Duodenal mucosa (tissue), 2 donors: ENCODE results near the gene PRSS21.

Experiments
- H3K27ac ChIP-seq: one replicate; pipeline ENCODE4 v1.7.0; 2013; ENCODE audit warnings: low read depth, low read length
- H3K27me3 ChIP-seq, 2 donors: one replicate each; pipeline ENCODE4 v1.7.0; 2013; ENCODE audit warnings: low read length in 2 of 2, control low read depth in 1 of 2; ENCODE audit not compliant: insufficient read depth in 2 of 2, control insufficient read depth in 1 of 2
- H3K36me3 ChIP-seq, 2 donors: one replicate each; pipeline ENCODE4 v1.7.0; 2013; ENCODE audit warnings: low read length in 2 of 2, control low read depth in 1 of 2; ENCODE audit not compliant: insufficient read depth in 2 of 2, control insufficient read depth in 1 of 2
- H3K4me1 ChIP-seq, 2 donors: one replicate each; pipeline ENCODE4 v1.7.0; 2013; ENCODE audit warnings: low read length in 2 of 2, control low read depth in 1 of 2; ENCODE audit not compliant: insufficient read depth in 2 of 2, control insufficient read depth in 1 of 2
- H3K4me3 ChIP-seq, 2 donors: one replicate each; pipeline ENCODE4 v1.7.0; 2013; ENCODE audit warnings: low read length in 2 of 2, low read depth in 1 of 2
- H3K9ac ChIP-seq, 2 donors: one replicate each; pipeline ENCODE4 v1.7.0; 2013; ENCODE audit warnings: low read length in 2 of 2, low read depth in 1 of 2
- H3K9me3 ChIP-seq, 2 donors: one replicate each; pipeline ENCODE4 v1.7.0; 2013; ENCODE audit warnings: low read length in 2 of 2, control low read depth in 1 of 2; ENCODE audit not compliant: control insufficient read depth in 1 of 2

The PRSS21 gene

DNA sequence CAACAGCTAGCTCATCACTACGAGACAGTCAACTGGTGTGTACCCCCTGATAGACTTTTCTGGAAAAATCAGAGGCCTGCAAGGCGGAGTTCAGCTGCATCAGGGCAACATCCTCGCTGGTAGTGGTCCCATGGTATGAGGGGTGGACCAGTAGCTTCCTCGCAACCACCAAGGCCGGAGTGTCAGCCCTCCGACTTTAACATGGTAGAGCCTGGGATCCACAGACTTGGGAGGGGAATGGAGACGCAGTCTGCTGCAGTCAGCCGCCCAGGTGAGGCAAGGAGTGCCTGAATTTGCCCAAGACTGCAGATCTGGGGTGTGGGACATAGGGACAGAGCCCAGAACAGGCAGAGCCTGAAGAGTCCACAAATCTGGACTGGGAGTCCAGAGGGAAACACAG, 26.5 kb downstream of the PRSS21 start:
- H3K27me3 ChIP-seq = peaks cover 0 to 3% of the 10 kb centered on the region in 2 donors
- H3K27ac ChIP-seq = no peak overlapping the region

DNA sequence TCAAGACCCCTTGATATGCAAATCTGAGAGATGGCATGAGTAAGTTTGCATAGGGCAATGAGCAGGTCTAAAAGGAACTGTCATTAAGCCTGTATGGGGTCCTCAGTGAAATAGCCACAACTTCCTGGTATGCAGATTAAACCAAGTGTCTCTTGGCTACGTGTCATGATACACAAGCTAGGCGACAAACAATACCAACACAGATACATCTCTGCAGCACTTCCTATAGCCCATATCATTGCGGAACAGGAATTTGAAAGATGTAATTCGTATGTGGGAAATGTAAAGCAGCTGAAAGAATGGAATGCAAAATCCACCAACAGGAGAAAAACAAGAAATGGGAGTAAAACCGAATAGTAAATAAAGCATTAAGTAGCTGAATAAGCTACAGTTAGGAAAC, 28.1 kb downstream of the PRSS21 start:
- Histone ChIP-seq H3K27me3 (peaks cover 0 to 3% of the 10 kb centered on the region in 2 donors), H3K4me3 (no peak overlapping the region), H3K9ac (no peak overlapping the region), H3K36me3 (no peaks in the 10 kb centered on the region), H3K27ac (no peak overlapping the region), H3K9me3 (no peaks in the 10 kb centered on the region), H3K4me1 (peaks cover 6 to 12% of the 10 kb centered on the region in 2 donors)

More for the DNA sequence above, 26.5 kb downstream of the PRSS21 start:
- Histone ChIP-seq H3K9ac (no peak overlapping the region), H3K36me3 (no peaks in the 10 kb centered on the region), H3K9me3 (no peaks in the 10 kb centered on the region), H3K4me1 (peaks cover 6 to 12% of the 10 kb centered on the region in 2 donors), H3K4me3 (no peak overlapping the region)

DNA sequence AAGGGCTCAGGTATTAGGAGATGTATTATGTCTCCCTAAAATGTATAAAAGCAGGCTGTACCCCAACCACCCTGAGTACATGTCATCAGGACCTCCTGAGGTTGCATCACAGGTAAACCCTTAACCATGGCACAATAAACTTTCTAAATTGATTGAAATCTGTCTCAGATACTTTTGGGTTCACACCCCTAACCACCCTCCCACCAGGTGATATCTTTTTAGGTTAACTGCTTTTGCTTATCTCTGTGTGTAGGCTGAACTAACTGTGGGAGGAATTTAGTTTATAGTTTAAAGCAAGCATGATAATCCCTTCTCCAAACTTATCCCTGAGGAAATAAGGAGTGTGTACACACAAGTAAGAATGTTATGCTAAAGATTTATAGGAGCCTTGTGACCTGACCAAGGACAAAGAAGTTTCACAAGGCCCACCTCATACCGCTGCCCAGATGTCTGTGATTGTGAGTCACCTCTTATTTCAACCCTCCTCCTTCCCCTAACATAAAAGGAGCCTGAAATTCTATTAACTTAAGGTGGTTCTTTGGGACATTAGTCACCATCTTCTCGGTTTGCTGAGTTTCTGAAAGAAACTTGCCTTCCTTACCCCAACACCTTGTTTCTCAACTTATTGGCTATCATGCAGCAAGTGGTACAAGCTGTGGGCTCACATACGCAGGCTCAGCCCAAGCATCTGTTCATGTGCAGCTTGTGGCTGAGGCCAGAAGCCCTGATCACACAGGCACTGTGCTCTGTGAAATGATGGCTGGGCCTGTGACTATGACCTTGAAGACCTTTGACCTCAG, 29.7 kb downstream of the PRSS21 start:
- no peaks in the 10 kb centered on the region for H3K9me3 ChIP-seq
- H3K36me3 ChIP-seq = no peaks in the 10 kb centered on the region
- no peak overlapping the region for H3K9ac ChIP-seq
- no peaks in the 10 kb centered on the region for H3K27me3 ChIP-seq
- H3K4me1 ChIP-seq = peaks cover 5 to 9% of the 10 kb centered on the region in 2 donors
- H3K4me3 ChIP-seq = no peak overlapping the region
- H3K27ac ChIP-seq = no peak overlapping the region

DNA sequence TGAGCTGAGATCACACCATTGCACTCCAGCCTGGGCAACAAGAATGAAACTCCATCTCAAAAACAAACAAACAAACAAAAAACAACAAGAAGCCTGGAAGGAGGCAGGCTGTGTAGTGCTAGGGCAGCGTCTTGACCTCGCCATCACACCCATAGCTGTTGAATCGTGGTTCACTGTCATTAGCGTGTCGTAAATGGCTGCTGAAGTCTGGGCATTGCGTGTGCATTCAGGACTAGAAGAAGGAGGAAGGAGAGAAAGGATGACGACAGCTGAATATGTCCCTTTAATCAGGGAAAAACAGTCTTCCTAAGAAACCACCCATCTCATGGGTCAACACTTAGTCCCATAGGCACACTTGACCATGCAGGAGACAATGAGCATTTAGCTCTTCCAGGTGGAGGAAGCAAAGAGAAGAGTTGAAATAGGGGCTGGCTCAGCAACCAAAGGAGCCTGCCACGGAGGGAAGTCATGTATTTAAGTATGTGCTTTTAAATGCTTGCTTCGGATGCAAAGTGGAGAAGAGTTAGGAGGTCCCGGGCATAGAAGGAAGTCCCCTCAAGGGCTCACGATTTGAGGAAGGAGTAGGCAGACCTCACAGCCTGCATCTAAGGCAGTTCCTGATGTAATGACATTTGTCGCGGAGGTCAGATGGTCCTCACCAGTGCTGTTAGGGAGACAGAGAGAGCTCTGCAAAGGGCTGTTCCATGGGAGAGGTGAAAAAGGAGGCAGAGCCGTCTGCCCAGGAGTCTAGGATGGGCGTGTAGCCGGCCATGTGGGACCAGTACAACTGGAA, 32.1 kb downstream of the PRSS21 start:
- Histone ChIP-seq H3K4me1 (no peaks in the 10 kb centered on the region), H3K9ac (no peak overlapping the region), H3K27ac (no peak overlapping the region), H3K9me3 (no peaks in the 10 kb centered on the region), H3K36me3 (no peaks in the 10 kb centered on the region), H3K4me3 (no peak overlapping the region), H3K27me3 (no peaks in the 10 kb centered on the region)

DNA sequence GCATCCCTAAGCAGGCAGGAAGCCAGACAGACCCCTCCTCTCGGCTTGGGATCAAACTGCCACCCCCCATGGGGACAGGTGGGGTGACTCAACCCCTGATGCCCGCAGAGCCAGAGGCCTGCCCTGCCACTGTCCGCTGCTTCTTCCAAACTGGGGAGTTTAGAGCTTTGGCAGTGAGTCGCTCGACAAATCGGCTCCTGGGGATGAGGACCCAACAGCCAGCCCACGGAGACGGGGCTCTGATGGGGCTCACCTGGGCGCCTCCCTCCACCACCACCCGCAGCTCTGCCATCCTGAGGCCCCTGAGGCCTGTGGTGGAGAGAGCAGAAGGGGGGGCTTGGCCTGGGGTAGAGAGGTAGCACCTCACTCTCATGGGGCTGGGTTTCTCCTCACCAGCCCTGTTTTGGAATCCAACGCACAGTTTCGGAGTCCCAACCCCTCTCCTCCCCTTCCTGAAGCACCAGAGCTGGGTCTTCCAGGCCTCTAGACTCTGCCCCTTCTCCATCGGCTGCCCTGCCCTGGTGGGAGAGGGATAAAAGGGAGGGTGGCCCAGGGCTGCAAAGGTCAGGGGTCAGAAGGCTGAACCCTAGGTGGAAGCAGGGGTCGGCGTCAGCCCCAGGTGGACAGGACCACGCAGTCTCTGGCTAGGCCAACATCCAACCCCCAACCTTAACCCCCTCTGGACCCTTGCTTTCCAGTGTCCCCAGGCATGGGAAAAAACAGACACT, 35.1 kb downstream of the PRSS21 start:
- Histone ChIP-seq H3K4me1 (no peaks in the 10 kb centered on the region), H3K27me3 (no peaks in the 10 kb centered on the region), H3K27ac (no peak overlapping the region), H3K4me3 (no peak overlapping the region), H3K36me3 (no peaks in the 10 kb centered on the region), H3K9ac (no peak overlapping the region), H3K9me3 (peaks cover 0 to 2% of the 10 kb centered on the region in 2 donors)

DNA sequence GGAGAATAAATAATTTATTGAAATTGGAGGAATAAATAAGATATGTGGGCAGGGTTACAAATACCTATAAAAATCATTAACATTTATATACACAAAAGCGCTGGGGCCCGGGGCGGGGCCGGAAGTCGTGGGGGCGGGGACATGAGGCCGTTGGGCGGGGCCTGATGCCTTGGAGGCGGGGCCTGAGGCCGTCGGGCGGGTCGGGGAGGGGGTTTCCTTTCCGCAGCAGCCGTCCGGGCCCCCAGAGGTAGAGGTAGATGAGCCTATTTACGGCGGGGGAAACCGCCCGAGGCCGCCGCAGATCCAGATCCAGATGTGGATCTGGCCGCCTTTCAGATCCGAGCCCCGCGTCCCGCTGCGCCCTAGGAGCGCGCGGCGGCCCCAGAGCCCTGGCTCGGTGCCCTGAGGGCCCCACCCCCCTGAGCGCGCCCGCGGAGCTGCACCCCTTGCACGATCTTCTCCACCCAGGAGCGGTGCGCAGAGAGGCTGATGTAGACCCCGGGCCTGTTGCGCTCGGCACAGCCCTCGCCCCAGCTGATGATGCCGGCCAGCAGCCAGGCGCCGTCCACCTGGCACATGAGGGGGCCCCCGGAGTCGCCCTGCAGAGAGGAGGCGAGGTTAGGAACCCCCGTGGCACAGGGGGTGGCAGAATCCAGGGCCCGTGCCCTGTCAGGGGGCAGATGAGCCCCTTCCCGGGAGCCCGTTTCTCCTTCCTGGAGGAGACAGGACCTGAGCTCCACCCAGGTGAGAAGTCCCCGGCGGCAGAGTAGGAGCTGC, 35.9 kb downstream of the PRSS21 start:
- Histone ChIP-seq H3K9ac (no peak overlapping the region), H3K27ac (no peak overlapping the region), H3K9me3 (peaks cover 0 to 2% of the 10 kb centered on the region in 2 donors), H3K4me3 (no peak overlapping the region), H3K4me1 (peaks cover 0 to 6% of the 10 kb centered on the region in 2 donors), H3K27me3 (peaks cover 0 to 6% of the 10 kb centered on the region in 2 donors), H3K36me3 (no peaks in the 10 kb centered on the region)

DNA sequence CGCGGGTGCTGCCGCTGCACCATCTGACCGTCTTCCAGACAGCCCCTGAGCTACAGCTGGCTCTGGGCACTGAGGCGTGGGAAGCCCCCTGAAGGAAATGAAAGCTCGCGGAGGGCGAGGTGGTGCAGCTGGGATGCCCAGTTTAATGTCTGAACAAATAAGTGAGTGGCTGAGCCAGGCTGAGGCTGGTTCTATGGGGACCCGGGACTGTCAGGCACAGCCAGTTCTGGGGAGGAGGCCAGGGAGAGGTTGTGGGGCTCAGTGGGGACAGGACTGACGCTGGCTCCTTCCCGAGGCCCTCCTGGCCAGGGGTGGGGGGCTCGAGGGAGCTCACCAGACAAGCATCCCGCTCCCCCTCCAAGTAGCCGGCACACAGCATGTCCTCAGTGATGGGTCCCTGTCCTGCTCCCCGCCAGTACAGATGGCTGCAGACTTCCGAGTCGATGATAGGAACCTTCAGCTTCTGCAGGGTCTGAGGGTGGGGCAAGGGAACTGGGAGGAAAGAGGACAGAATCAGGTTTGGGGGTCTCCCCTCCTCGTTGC, 36.6 kb downstream of the PRSS21 start:
- H3K4me3 ChIP-seq = no peak overlapping the region
- H3K27me3 ChIP-seq = peaks cover 0 to 6% of the 10 kb centered on the region in 2 donors
- H3K9me3 ChIP-seq = peaks cover 0 to 2% of the 10 kb centered on the region in 2 donors

DNA sequence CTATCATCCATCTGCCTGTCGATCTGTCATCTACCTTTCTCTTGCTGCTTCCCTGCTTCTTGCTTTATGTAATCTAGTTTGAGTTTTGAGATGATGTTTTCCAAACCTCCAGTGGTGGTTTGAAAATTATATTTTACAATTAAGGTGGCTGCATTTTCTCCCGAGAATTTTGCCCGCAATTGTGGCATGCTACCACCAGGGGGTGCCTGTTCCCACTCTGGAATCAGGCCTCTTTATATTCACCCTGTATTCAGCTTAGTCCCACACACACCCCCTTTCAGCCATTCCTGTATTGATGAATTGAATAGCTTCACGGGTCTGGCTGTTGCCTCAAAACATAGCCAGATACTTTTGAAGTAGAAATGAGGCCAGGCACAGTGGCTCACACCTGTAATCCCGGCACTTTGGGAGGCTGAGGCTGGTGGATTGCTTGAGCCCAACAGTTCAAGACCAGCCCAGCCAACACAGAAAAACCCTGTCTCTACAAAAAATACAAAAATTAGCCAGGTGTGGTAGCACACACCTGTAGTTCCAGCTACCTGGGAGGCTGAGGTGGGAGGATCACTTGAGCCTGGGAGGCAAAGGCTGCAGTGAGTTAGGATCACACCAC, 37.8 kb downstream of the PRSS21 start:
- Histone ChIP-seq H3K27ac (no peak overlapping the region), H3K36me3 (no peaks in the 10 kb centered on the region), H3K9me3 (peaks cover 0 to 2% of the 10 kb centered on the region in 2 donors), H3K27me3 (peaks cover 0 to 8% of the 10 kb centered on the region in 2 donors), H3K4me3 (no peak overlapping the region), H3K4me1 (peaks cover 3 to 12% of the 10 kb centered on the region in 2 donors), H3K9ac (no peak overlapping the region)

More for the DNA sequence above, 36.6 kb downstream of the PRSS21 start:
- H3K36me3 ChIP-seq = no peaks in the 10 kb centered on the region
- no peak overlapping the region for H3K27ac ChIP-seq
- H3K4me1 ChIP-seq = peaks cover 3 to 12% of the 10 kb centered on the region in 2 donors
- H3K9ac ChIP-seq = no peak overlapping the region

DNA sequence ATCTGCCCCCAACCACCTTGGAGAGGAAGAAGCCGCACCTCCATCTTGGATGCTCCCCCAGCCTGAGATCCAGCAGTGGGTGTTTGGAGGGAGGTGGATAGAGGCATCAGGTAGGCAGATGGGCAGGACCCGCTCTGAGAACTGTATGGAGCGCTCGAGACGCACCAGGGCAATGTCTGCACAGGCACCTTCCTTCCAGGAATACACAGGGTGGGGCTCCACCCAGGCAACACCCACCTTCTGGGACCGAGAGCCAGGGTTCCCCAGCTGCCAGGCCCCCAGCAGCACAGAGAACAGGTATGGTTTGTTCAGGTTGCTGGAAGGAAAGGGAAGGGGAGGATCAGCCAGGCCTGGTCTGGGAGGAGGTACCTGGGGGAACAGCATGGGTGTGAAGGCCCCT, 38.5 kb downstream of the PRSS21 start:
- Histone ChIP-seq H3K36me3 (no peaks in the 10 kb centered on the region), H3K27me3 (peaks cover 0 to 8% of the 10 kb centered on the region in 2 donors), H3K9me3 (peaks cover 0 to 2% of the 10 kb centered on the region in 2 donors), H3K4me1 (peaks cover 3 to 12% of the 10 kb centered on the region in 2 donors), H3K27ac (no peak overlapping the region), H3K4me3 (no peak overlapping the region), H3K9ac (no peak overlapping the region)
